H9 (cell line): ENCODE measurements around the gene TYK2. TPM values are rescaled to one million over a fixed set of nuclear protein-coding genes. Genes with fewer than 3 reads are reported as not detected.

Source experiments
- DNase-seq: peaks from one replicate; pipeline ENCODE4 v3.0.0-alpha.2; 2017
- H2AFZ ChIP-seq: one replicate; pipeline ENCODE4 v1.6.1; 2013; ENCODE audit warnings: mild to moderate bottlenecking, low read length, control low read depth, moderate library complexity
- H2AK5ac ChIP-seq: 2 replicates; pipeline ENCODE4 v1.6.1; 2013; ENCODE audit warnings: low read length, control low read depth, mixed read lengths; ENCODE audit not compliant: insufficient read length
- H2BK120ac ChIP-seq: one replicate; pipeline ENCODE4 v1.6.1; 2013; ENCODE audit warnings: low read depth, mild to moderate bottlenecking, low read length, control low read depth, inconsistent platforms; ENCODE audit not compliant: poor library complexity, severe bottlenecking
- H2BK12ac ChIP-seq: 2 replicates; pipeline ENCODE4 v1.6.1; 2013; ENCODE audit warnings: low read length, control low read depth, mixed read lengths, low read depth; ENCODE audit not compliant: insufficient read length
- H2BK15ac ChIP-seq: 2 replicates; pipeline ENCODE4 v1.6.1; 2013; ENCODE audit warnings: low read depth, low read length, control low read depth
- H2BK20ac ChIP-seq: one replicate; pipeline ENCODE4 v1.6.1; 2013; ENCODE audit warnings: low read depth, mild to moderate bottlenecking, low read length, control low read depth, inconsistent platforms; ENCODE audit not compliant: poor library complexity, severe bottlenecking
- H2BK5ac ChIP-seq: 2 replicates; pipeline ENCODE4 v1.6.1; 2013; ENCODE audit warnings: low read length, control low read depth, mixed read lengths; ENCODE audit not compliant: insufficient read length
- H3K14ac ChIP-seq: 2 replicates; pipeline ENCODE4 v1.6.1; 2013; ENCODE audit warnings: low read length, control low read depth; ENCODE audit not compliant: insufficient read depth
- H3K18ac ChIP-seq: 2 replicates; pipeline ENCODE4 v1.6.1; 2013; ENCODE audit warnings: low read depth, mild to moderate bottlenecking, mixed read lengths, low read length, control low read depth; ENCODE audit not compliant: insufficient read length
- H3K23ac ChIP-seq: 2 replicates; pipeline ENCODE4 v1.6.1; 2013; ENCODE audit warnings: low read length, control low read depth, mixed read lengths, low read depth; ENCODE audit not compliant: insufficient read length
- H3K23me2 ChIP-seq: 2 replicates; pipeline ENCODE4 v1.6.1; 2013; ENCODE audit warnings: low read depth, mild to moderate bottlenecking, mixed read lengths, low read length, control low read depth; ENCODE audit not compliant: insufficient read length, poor library complexity, severe bottlenecking
- H3K27ac ChIP-seq: 2 replicates; pipeline ENCODE4 v1.5.1; 2013; ENCODE audit warnings: low read length, control low read depth, mixed read lengths, low read depth; ENCODE audit not compliant: insufficient read length
- H3K27me3 ChIP-seq: 2 replicates; pipeline ENCODE4 v1.6.1; 2013; ENCODE audit warnings: low read length, control low read depth, inconsistent platforms; ENCODE audit not compliant: insufficient read depth
- H3K4ac ChIP-seq: 2 replicates; pipeline ENCODE4 v1.6.1; 2013; ENCODE audit warnings: low read depth, mild to moderate bottlenecking, control low read depth, inconsistent platforms, low read length, moderate library complexity
- H3K4me1 ChIP-seq: 2 replicates; pipeline ENCODE4 v1.6.1; 2013; ENCODE audit warnings: low read length, control low read depth, inconsistent platforms; ENCODE audit not compliant: insufficient read depth
- H3K4me2 ChIP-seq: 2 replicates; pipeline ENCODE4 v1.6.1; 2013; ENCODE audit warnings: low read length, control low read depth, mixed read lengths; ENCODE audit not compliant: insufficient read length, insufficient read depth
- H3K56ac ChIP-seq: 2 replicates; pipeline ENCODE4 v1.6.1; 2013; ENCODE audit warnings: low read depth, mild to moderate bottlenecking, mixed read lengths, low read length, control low read depth; ENCODE audit not compliant: insufficient read length
- H3K79me1 ChIP-seq: 2 replicates; pipeline ENCODE4 v1.6.1; 2013; ENCODE audit warnings: low read depth, mild to moderate bottlenecking, moderate library complexity, low read length, control low read depth, inconsistent platforms; ENCODE audit not compliant: insufficient read depth, poor library complexity, severe bottlenecking
- H3K79me2 ChIP-seq: 2 replicates; pipeline ENCODE4 v1.6.1; 2013; ENCODE audit warnings: low read length, control low read depth, inconsistent platforms; ENCODE audit not compliant: insufficient read depth
- H3K9ac ChIP-seq: 2 replicates; pipeline ENCODE4 v1.6.1; 2013; ENCODE audit warnings: low read length, control low read depth, mixed read lengths; ENCODE audit not compliant: insufficient read length; ENCODE audit errors: extremely low read depth
- H3K9me3 ChIP-seq: one replicate; pipeline ENCODE4 v1.6.1; 2013; ENCODE audit warnings: low read depth, low read length, inconsistent platforms; ENCODE audit not compliant: control insufficient read depth
- H3T11ph ChIP-seq: one replicate; pipeline ENCODE4 v1.6.1; 2013; ENCODE audit warnings: mild to moderate bottlenecking, low read length, control low read depth, inconsistent platforms
- H4K20me1 ChIP-seq: one replicate; pipeline ENCODE4 v1.6.1; 2013; ENCODE audit not compliant: control insufficient read depth, insufficient read length, insufficient read depth
- H4K5ac ChIP-seq: 2 replicates; pipeline ENCODE4 v1.6.1; 2013; ENCODE audit warnings: low read depth, mild to moderate bottlenecking, mixed read lengths, low read length, control low read depth; ENCODE audit not compliant: insufficient read length
- H4K8ac ChIP-seq: replicated peaks from 2 replicates; pipeline ENCODE4 v1.6.1; 2013; ENCODE audit warnings: low read length, control low read depth, mixed read lengths, low read depth; ENCODE audit not compliant: insufficient read length
- H4K91ac ChIP-seq: 2 replicates; pipeline ENCODE4 v1.6.1; 2013; ENCODE audit warnings: low read depth, mild to moderate bottlenecking, moderate library complexity, mixed read lengths, low read length, control low read depth; ENCODE audit not compliant: insufficient read length
- H3K27ac Mint-ChIP-seq, 3 experiments: 2 replicates in 2 of 3; 3 replicates in 1 of 3; pipeline ENCODE4 v1.8.0; 2020 to 2021; ENCODE audit warnings: mixed read lengths in 3 of 3, mild to moderate bottlenecking in 1 of 3, moderate library complexity in 1 of 3
- H3K27me3 Mint-ChIP-seq: 2 replicates; pipeline ENCODE4 v1.8.0; 2021; ENCODE audit warnings: low read depth, mild to moderate bottlenecking, moderate library complexity, mixed read lengths
- H3K36me3 Mint-ChIP-seq, 3 experiments: 2 replicates in 2 of 3; 3 replicates in 1 of 3; pipeline ENCODE4 v1.8.0; 2020 to 2021; ENCODE audit warnings: low read depth in 3 of 3, mixed read lengths in 3 of 3; ENCODE audit not compliant: insufficient read depth in 1 of 3
- H3K4me1 Mint-ChIP-seq, 2 experiments: 2 replicates each; pipeline ENCODE4 v1.8.0; 2020; ENCODE audit warnings: mixed read lengths in 2 of 2
- H3K4me3 Mint-ChIP-seq, 2 experiments: 2 replicates in 1 of 2; 3 replicates in 1 of 2; pipeline ENCODE4 v1.8.0; 2020 to 2021; ENCODE audit warnings: mild to moderate bottlenecking in 2 of 2, mixed read lengths in 2 of 2, moderate library complexity in 1 of 2
- H3K9me3 Mint-ChIP-seq, 2 experiments: 2 replicates in 1 of 2; 3 replicates in 1 of 2; pipeline ENCODE4 v1.8.0; 2020; ENCODE audit warnings: mild to moderate bottlenecking in 2 of 2, mixed read lengths in 2 of 2, moderate library complexity in 1 of 2
- CTCF ChIP-seq: fragments of 200-600 bp; sonication (generic); conservative IDR thresholded peaks from 3 replicates; pipeline ENCODE4 v1.8.0; 2021; ENCODE audit warnings: antibody characterized with exemption, mild to moderate bottlenecking
- WGBS: extraction: QIAGEN DNeasy Blood & Tissue Kit; methylation state at CpG from one replicate; pipeline ENCODE4 v1.1.7; 2013; ENCODE audit warnings: missing lambda C conversion rate, low lambda C conversion rate, mixed read lengths; ENCODE audit not compliant: insufficient read length; ENCODE audit errors: extremely low coverage; 5-methylcytosine and 5-hydroxymethylcytosine counted together
- total RNA-seq: library from RNA; stranded (reverse); gene quantifications from 2 replicates; pipeline ENCODE4 v1.2.1, GENCODE V29; 2021

The TYK2 gene
- total RNA-seq, 1 experiment from 2014 or later = 61.4 TPM

- H3K27ac Mint-ChIP-seq = no peak overlapping the region; a peak in 1 of 7 replicates
Observed at GRCh38 chr19:10365518-10365917, 14.9 kb downstream of the TYK2 start.

More at GRCh38 chr19:10365518-10365917, 14.9 kb downstream of the TYK2 start:
- no peak overlapping the region for H3K56ac ChIP-seq
- no peak for TF ChIP-seq CTCF
- H2AFZ ChIP-seq = no peak overlapping the region
- H3K4me2 ChIP-seq = no peak overlapping the region
- H2BK20ac ChIP-seq = no peak overlapping the region
- no peak overlapping the region for H3T11ph ChIP-seq
- H4K20me1 ChIP-seq = no peaks in the 10 kb centered on the region
- H3K23ac ChIP-seq = no peak overlapping the region
- H3K79me1 ChIP-seq = no peaks in the 10 kb centered on the region
- H3K9ac ChIP-seq = no peak overlapping the region
- H3K9me3 ChIP-seq = no peaks in the 10 kb centered on the region
- H4K8ac ChIP-seq = no peak overlapping the region
- H2BK120ac ChIP-seq = no peak overlapping the region
- H3K14ac ChIP-seq = no peak overlapping the region
- no peaks in the 10 kb centered on the region; the same call in 1 of the 2 replicates for H3K27me3 Mint-ChIP-seq
- H2AK5ac ChIP-seq = no peak overlapping the region
- H4K5ac ChIP-seq = no peak overlapping the region
- no peaks in the 10 kb centered on the region for H3K4me1 Mint-ChIP-seq
- no peak overlapping the region for H2BK15ac ChIP-seq
- no peak overlapping the region for H3K4me3 Mint-ChIP-seq
- H4K91ac ChIP-seq = no peak overlapping the region
- H3K18ac ChIP-seq = no peak overlapping the region
- no peak overlapping the region for H2BK5ac ChIP-seq
- no peaks in the 10 kb centered on the region for H3K23me2 ChIP-seq
- H3K9me3 Mint-ChIP-seq = no peaks in the 10 kb centered on the region
- no peaks in the 10 kb centered on the region for H3K79me2 ChIP-seq
- H2BK12ac ChIP-seq = no peak overlapping the region
- peaks cover 23 to 60% (median 53%) of the 10 kb centered on the region in 3 experiments for H3K36me3 Mint-ChIP-seq
- H3K4ac ChIP-seq = no peak overlapping the region
- H3K4me1 ChIP-seq = no peaks in the 10 kb centered on the region
- no peak overlapping the region for H3K27ac ChIP-seq
- WGBS = no CpG with 5 or more reads among the region's 23 CpGs
- H3K27me3 ChIP-seq = no peaks in the 10 kb centered on the region
- no peak for DNase-seq
